HL-60 (cell line): ENCODE data around the gene NDEL1.

Experiments used
- GABPA ChIP-seq: IDR thresholded peaks from 2 replicates; pipeline ENCODE4 v1.6.1; 2012; ENCODE audit warnings: low read depth
- POLR2AphosphoS5 ChIP-seq: IDR thresholded peaks from 2 replicates; pipeline ENCODE4 v1.6.1; 2012; ENCODE audit warnings: low read depth
- TF ChIP-seq, protein P1 (sequence below): IDR thresholded peaks from one replicate; pipeline ENCODE4 v1.5.1; 2011; ENCODE audit warnings: low read length, control low read depth, inconsistent platforms; ENCODE audit not compliant: insufficient read depth
- TF ChIP-seq, protein P2 (sequence below): IDR thresholded peaks from 2 replicates; pipeline ENCODE4 v1.6.1; 2012; ENCODE audit warnings: low read depth; ENCODE audit not compliant: insufficient replicate concordance

DNA sequence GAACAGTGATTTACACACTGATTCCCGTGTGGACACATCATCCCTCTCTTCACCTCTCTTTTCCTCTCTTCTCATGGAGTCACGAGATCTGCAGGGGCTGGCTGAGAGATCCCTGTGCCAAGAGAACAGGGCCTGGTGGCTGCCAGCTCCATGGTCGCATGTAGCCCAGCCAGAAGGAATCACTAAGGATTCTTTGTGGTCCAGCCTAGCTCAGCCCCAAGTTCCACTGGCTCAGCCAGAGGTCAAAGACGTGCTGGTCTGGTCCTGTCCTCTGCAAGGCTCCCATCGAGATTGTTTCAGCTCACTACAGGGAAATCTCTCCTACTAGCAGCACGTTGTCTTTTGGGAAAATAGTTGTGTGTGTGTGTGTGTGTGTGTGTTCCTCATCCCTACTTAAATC lies 66.4 kb downstream of the NDEL1 start:
- TF ChIP-seq, protein P1, sequence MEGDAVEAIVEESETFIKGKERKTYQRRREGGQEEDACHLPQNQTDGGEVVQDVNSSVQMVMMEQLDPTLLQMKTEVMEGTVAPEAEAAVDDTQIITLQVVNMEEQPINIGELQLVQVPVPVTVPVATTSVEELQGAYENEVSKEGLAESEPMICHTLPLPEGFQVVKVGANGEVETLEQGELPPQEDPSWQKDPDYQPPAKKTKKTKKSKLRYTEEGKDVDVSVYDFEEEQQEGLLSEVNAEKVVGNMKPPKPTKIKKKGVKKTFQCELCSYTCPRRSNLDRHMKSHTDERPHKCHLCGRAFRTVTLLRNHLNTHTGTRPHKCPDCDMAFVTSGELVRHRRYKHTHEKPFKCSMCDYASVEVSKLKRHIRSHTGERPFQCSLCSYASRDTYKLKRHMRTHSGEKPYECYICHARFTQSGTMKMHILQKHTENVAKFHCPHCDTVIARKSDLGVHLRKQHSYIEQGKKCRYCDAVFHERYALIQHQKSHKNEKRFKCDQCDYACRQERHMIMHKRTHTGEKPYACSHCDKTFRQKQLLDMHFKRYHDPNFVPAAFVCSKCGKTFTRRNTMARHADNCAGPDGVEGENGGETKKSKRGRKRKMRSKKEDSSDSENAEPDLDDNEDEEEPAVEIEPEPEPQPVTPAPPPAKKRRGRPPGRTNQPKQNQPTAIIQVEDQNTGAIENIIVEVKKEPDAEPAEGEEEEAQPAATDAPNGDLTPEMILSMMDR: no peak
- TF ChIP-seq POLR2AphosphoS5: no peak
- TF ChIP-seq, protein P2, sequence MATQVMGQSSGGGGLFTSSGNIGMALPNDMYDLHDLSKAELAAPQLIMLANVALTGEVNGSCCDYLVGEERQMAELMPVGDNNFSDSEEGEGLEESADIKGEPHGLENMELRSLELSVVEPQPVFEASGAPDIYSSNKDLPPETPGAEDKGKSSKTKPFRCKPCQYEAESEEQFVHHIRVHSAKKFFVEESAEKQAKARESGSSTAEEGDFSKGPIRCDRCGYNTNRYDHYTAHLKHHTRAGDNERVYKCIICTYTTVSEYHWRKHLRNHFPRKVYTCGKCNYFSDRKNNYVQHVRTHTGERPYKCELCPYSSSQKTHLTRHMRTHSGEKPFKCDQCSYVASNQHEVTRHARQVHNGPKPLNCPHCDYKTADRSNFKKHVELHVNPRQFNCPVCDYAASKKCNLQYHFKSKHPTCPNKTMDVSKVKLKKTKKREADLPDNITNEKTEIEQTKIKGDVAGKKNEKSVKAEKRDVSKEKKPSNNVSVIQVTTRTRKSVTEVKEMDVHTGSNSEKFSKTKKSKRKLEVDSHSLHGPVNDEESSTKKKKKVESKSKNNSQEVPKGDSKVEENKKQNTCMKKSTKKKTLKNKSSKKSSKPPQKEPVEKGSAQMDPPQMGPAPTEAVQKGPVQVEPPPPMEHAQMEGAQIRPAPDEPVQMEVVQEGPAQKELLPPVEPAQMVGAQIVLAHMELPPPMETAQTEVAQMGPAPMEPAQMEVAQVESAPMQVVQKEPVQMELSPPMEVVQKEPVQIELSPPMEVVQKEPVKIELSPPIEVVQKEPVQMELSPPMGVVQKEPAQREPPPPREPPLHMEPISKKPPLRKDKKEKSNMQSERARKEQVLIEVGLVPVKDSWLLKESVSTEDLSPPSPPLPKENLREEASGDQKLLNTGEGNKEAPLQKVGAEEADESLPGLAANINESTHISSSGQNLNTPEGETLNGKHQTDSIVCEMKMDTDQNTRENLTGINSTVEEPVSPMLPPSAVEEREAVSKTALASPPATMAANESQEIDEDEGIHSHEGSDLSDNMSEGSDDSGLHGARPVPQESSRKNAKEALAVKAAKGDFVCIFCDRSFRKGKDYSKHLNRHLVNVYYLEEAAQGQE: no peak
- TF ChIP-seq GABPA: no peak
